K562 (cell line): Measurements from ENCODE around the gene FAM227A. TPM values are rescaled to one million over a fixed set of nuclear protein-coding genes. Genes with fewer than 3 reads are reported as not detected.

Experiments used
- ATF7 ChIP-seq: fragments of 450-650 bp; IDR thresholded peaks from 2 replicates; pipeline ENCODE4 v1.7.1; 2014; ENCODE audit warnings: mild to moderate bottlenecking, moderate library complexity
- BCOR ChIP-seq: fragments of 450-650 bp; IDR thresholded peaks from 2 replicates; pipeline ENCODE4 v1.6.1; 2016
- CREM ChIP-seq: IDR thresholded peaks from 2 replicates; pipeline ENCODE4 v1.6.1; 2014; ENCODE audit warnings: antibody characterized with exemption, low read depth
- CTBP1 ChIP-seq: fragments of 450-650 bp; IDR thresholded peaks from 2 replicates; pipeline ENCODE4 v1.6.1; 2016; ENCODE audit warnings: borderline replicate concordance
- CXXC5 ChIP-seq: fragments of 250-450 bp; sonication (Bioruptor Pico); IDR thresholded peaks from 2 replicates; pipeline ENCODE4 v1.8.0; 2022; ENCODE audit warnings: inconsistent platforms, mild to moderate bottlenecking, moderate library complexity
- FOXJ2 ChIP-seq: fragments of 200-800 bp; sonication (Bioruptor generic); IDR thresholded peaks from 2 replicates; pipeline ENCODE4 v1.6.1; 2016; ENCODE audit warnings: missing genetic modification characterization, missing compliant biosample characterization
- GABPB2 ChIP-seq: fragments of 250-450 bp; sonication (Bioruptor Pico); conservative IDR thresholded peaks from 2 replicates; pipeline ENCODE4 v1.5.1; 2021; ENCODE audit warnings: mild to moderate bottlenecking
- HDAC1 ChIP-seq, 2 experiments: fragments of 450-650 bp; IDR thresholded peaks; 2 replicates each; pipeline ENCODE4 v1.6.1; 2016 to 2017; ENCODE audit warnings: inconsistent platforms in 1 of 2, mild to moderate bottlenecking in 1 of 2, moderate library complexity in 1 of 2
- HDGF ChIP-seq: fragments of 450-650 bp; IDR thresholded peaks from 2 replicates; pipeline ENCODE4 v1.6.1; 2016
- NR4A1 ChIP-seq, 2 experiments: fragments of 250-450 bp in 1 of 2; fragments of 450-650 bp in 1 of 2; sonication (Bioruptor Pico) in 1 of 2; IDR thresholded peaks; 2 replicates each; pipeline versions ENCODE4 v1.4.0 to v1.6.1; 2016 to 2020; ENCODE audit warnings: mild to moderate bottlenecking in 2 of 2, missing compliant biosample characterization in 1 of 2, missing genetic modification characterization in 1 of 2, moderate library complexity in 1 of 2
- NRF1 ChIP-seq, 2 experiments: fragments of 450-650 bp; IDR thresholded peaks in 1 of 2; conservative IDR thresholded peaks in 1 of 2; 2 replicates each; pipeline ENCODE4 v1.6.1; 2014; ENCODE audit warnings: mild to moderate bottlenecking in 2 of 2
- PCBP1 ChIP-seq: fragments of 200-400 bp; formaldehyde crosslinking; IDR thresholded peaks from 2 replicates; pipeline ENCODE4 v1.6.1; 2018; ENCODE audit warnings: mild to moderate bottlenecking, low read depth, low read length; ENCODE audit not compliant: poor library complexity, severe bottlenecking
- RBFOX2 ChIP-seq: fragments of 200-400 bp; formaldehyde crosslinking; IDR thresholded peaks from 2 replicates; pipeline ENCODE4 v1.6.1; 2017; ENCODE audit warnings: low read depth, mild to moderate bottlenecking, low read length, moderate library complexity
- SMARCA5 ChIP-seq: fragments of 450-650 bp; IDR thresholded peaks from 2 replicates; pipeline ENCODE4 v1.6.1; 2016
- SPI1 ChIP-seq: IDR thresholded peaks from 2 replicates; pipeline ENCODE4 v1.6.1; 2011; ENCODE audit warnings: low read depth, low read length, control low read depth, borderline replicate concordance
- TAF1 ChIP-seq: IDR thresholded peaks from 2 replicates; pipeline ENCODE4 v1.6.1; 2011; ENCODE audit warnings: mild to moderate bottlenecking, low read length, moderate library complexity; ENCODE audit not compliant: insufficient read depth, control insufficient read depth, severe bottlenecking; ENCODE audit errors: extremely low read depth
- U2AF2 ChIP-seq: fragments of 200-400 bp; formaldehyde crosslinking; optimal IDR thresholded peaks from 2 replicates; pipeline ENCODE3; 2017; ENCODE audit warnings: low read depth, mild to moderate bottlenecking, low read length
- WHSC1 ChIP-seq: IDR thresholded peaks from one replicate; pipeline ENCODE4 v1.6.1; 2012; ENCODE audit warnings: low read length, control low read depth, inconsistent platforms
- ZNF146 ChIP-seq: IDR thresholded peaks from one replicate; pipeline ENCODE4 v1.6.1; 2018; ENCODE audit warnings: missing compliant biosample characterization; ENCODE audit not compliant: unreplicated experiment
- polyA plus RNA-seq, 8 experiments: library from polyadenylated mRNA; depleted of rRNA in 4 of 8; stranded (reverse) in 5 of 8; unstranded in 3 of 8; fragments of >200 nt; fragmentation: Nextera tagmentation in 2 of 8; fragmentation: Illumina TruSeq in 1 of 8; extraction: Ambion mirVana in 2 of 8; extraction: Trizol in 1 of 8; gene quantifications; 2 replicates each; pipeline versions ENCODE4 v1.2.1 to v1.2.3, GENCODE V29; 2011 to 2014; ENCODE audit warnings: inconsistent platforms in 1 of 8, missing spikeins in 1 of 8
- total RNA-seq, 7 experiments: library from RNA; depleted of rRNA in 6 of 7; stranded (reverse); fragments of >200 nt in 6 of 7; fragmentation: Illumina TruSeq in 2 of 7; extraction: Trizol in 2 of 7; gene quantifications; 2 replicates each; pipeline versions ENCODE4 v1.2.1 to v1.2.3, GENCODE V29; 2011 to 2021; ENCODE audit warnings: low replicate concordance in 1 of 7
- TF ChIP-seq, protein P1 (sequence below), 2 experiments: IDR thresholded peaks; 2 replicates each; pipeline ENCODE4 v1.6.1; 2011; ENCODE audit warnings: borderline replicate concordance in 1 of 2, control low read depth in 1 of 2, low read depth in 1 of 2, low read length in 1 of 2, mild to moderate bottlenecking in 1 of 2, mixed read lengths in 1 of 2, moderate library complexity in 1 of 2; ENCODE audit not compliant: insufficient read depth in 1 of 2, insufficient read length in 1 of 2, poor library complexity in 1 of 2, severe bottlenecking in 1 of 2; ENCODE audit errors: extremely low read depth in 1 of 2
- TF ChIP-seq, protein P2 (sequence below): fragments of 450-650 bp; IDR thresholded peaks from 2 replicates; pipeline ENCODE4 v1.6.1; 2016; ENCODE audit warnings: antibody characterized with exemption
- TF ChIP-seq, protein P3 (sequence below): fragments of 450-650 bp; IDR thresholded peaks from 2 replicates; pipeline ENCODE4 v1.6.1; 2016

FAM227A gene
- total and polyA plus RNA-seq, 9 of the 15 experiments (the other 6 are each of a cell fraction or from before 2014, with no cell fraction given) = 0.10 to 2.2 (median 0.83) TPM

DNA sequence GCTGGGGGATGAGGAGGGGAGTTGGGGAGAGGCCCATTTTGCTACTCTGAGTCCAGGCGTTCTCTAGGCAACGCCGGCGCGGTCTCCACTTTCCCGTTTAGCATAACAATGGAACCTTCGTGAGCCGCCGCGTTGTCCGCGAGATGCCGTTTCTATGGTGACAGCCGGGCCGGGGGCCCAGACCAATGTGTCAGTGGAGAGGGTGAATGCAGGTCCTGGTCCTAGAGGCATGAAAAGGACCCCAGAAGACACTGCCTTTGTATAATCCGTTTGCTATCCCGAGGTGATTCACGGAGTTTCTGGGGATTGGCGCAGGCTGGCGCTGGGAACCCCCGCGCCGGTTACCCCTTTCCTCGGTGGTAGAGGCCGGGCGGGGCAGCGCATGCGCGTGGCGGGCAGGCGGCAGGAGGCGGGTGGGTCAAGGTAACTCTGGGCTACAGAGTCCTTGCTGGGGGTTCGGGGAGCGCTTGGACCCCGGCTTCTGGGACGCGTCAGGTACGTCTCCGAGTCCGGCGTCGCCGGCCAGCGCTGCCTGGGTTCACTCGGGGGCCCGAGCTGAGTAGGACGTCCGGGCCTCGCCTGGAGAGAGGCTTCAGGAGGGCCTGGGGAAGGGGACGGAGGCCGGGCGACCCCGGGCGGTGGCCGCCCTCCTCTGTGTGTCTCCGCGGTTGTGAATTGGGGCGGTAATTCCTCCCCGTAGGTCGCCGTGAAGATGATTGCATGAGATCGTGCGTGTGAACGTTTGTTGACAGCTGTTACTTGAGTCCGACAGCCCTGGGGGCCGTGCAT lies at the start of gene FAM227A, which contains the start of gene CBY1 (continued):
- TF ChIP-seq CXXC5 (CRISPR knock-in tag) (peak; percentile 55), GABPB2 (CRISPR knock-in tag) (no peak), HDGF (no peak), HDAC1 (IDR thresholded peaks at IDR 0.05) (peak in 1 of 2 experiments; percentile 10; a peak in 1 of 4 replicates), ZNF146 (no peak), SMARCA5 (no peak), BCOR (no peak), PCBP1 (peak; percentile 31), WHSC1 (no peak), FOXJ2 (peak; percentile 81), CTBP1 (0 out of 2 replicates have a peak, but pooled peaks have one; percentile 38), NRF1 (conservative IDR thresholded peaks at IDR 0.05 in 1 of 2, IDR thresholded peaks at IDR 0.05 in 1 of 2) (peak; percentile 96 to 97), SPI1 (no peak), RBFOX2 (peak; percentile 69), ATF7 (peak; percentile 99), U2AF2 (no peak), TAF1 (peak; percentile 45), CREM (0 out of 2 replicates have a peak, but pooled peaks have one; percentile 11), NR4A1 (CRISPR knock-in tag; IDR thresholded peaks at IDR 0.05) (no peak), NR4A1 (tag; IDR thresholded peaks at IDR 0.05) (no peak)
- TF ChIP-seq, protein P1, sequence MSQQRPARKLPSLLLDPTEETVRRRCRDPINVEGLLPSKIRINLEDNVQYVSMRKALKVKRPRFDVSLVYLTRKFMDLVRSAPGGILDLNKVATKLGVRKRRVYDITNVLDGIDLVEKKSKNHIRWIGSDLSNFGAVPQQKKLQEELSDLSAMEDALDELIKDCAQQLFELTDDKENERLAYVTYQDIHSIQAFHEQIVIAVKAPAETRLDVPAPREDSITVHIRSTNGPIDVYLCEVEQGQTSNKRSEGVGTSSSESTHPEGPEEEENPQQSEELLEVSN (IDR thresholded peaks at IDR 0.05; ENCODE audit: borderline replicate concordance in 1 of 2, extremely low read depth in 1 of 2, insufficient read depth in 1 of 2, insufficient read length in 1 of 2, low read depth in 1 of 2, low read length in 1 of 2, poor library complexity in 1 of 2, severe bottlenecking in 1 of 2) = peak in 1 of 2 experiments; percentile 13
- TF ChIP-seq, protein P2, sequence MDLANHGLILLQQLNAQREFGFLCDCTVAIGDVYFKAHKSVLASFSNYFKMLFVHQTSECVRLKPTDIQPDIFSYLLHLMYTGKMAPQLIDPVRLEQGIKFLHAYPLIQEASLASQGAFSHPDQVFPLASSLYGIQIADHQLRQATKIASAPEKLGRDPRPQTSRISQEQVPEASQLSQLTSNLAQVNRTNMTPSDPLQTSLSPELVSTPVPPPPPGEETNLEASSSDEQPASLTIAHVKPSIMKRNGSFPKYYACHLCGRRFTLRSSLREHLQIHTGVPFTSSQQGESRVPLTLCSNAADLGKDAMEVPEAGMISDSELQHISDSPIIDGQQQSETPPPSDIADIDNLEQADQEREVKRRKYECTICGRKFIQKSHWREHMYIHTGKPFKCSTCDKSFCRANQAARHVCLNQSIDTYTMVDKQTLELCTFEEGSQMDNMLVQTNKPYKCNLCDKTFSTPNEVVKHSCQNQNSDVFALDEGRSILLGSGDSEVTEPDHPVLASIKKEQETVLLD = peak; percentile 91
- TF ChIP-seq, protein P3, sequence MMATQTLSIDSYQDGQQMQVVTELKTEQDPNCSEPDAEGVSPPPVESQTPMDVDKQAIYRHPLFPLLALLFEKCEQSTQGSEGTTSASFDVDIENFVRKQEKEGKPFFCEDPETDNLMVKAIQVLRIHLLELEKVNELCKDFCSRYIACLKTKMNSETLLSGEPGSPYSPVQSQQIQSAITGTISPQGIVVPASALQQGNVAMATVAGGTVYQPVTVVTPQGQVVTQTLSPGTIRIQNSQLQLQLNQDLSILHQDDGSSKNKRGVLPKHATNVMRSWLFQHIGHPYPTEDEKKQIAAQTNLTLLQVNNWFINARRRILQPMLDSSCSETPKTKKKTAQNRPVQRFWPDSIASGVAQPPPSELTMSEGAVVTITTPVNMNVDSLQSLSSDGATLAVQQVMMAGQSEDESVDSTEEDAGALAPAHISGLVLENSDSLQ = peak; percentile 25; the same call in 1 of the 2 replicates
